ENCODE measurements around the gene MSRB2.
A peak's percentile ranks its signal among the peaks of the same experiment; 100 is the strongest.

Gene MSRB2

GRCh38 chr10:23099816-23100215, 4.4 kb downstream of the MSRB2 start:
- Mint-ChIP-seq H3K9me3 (peaks cover 62% of the 10 kb centered on the region), H3K27me3 (ENCODE audit: low read depth, poor library complexity) (no peaks in the 10 kb centered on the region), H3K36me3 (ENCODE audit: low read depth) (peaks cover 78% of the 10 kb centered on the region), H3K4me3 (no peak overlapping the region), H3K4me1 (peaks cover 38% of the 10 kb centered on the region), H3K27ac (peak overlapping the region; percentile 6)
- no peak for DNase-seq
- TF ChIP-seq, protein P1, sequence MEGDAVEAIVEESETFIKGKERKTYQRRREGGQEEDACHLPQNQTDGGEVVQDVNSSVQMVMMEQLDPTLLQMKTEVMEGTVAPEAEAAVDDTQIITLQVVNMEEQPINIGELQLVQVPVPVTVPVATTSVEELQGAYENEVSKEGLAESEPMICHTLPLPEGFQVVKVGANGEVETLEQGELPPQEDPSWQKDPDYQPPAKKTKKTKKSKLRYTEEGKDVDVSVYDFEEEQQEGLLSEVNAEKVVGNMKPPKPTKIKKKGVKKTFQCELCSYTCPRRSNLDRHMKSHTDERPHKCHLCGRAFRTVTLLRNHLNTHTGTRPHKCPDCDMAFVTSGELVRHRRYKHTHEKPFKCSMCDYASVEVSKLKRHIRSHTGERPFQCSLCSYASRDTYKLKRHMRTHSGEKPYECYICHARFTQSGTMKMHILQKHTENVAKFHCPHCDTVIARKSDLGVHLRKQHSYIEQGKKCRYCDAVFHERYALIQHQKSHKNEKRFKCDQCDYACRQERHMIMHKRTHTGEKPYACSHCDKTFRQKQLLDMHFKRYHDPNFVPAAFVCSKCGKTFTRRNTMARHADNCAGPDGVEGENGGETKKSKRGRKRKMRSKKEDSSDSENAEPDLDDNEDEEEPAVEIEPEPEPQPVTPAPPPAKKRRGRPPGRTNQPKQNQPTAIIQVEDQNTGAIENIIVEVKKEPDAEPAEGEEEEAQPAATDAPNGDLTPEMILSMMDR (IDR thresholded peaks at IDR 0.05) = no peak

- TF ChIP-seq, protein P1 (IDR thresholded peaks at IDR 0.05) = no peak
- peaks cover 58% of the 10 kb centered on the region for H3K9me3 Mint-ChIP-seq
- H3K27ac Mint-ChIP-seq = peak overlapping the region; percentile 6
- DNase-seq = no peak
- no peaks in the 10 kb centered on the region for H3K27me3 Mint-ChIP-seq (ENCODE audit: low read depth, poor library complexity)
- H3K4me1 Mint-ChIP-seq = peaks cover 38% of the 10 kb centered on the region
- H3K4me3 Mint-ChIP-seq = no peak overlapping the region
- H3K36me3 Mint-ChIP-seq (ENCODE audit: low read depth) = peaks cover 85% of the 10 kb centered on the region
Measured at GRCh38 chr10:23100331-23101030, 5.1 kb downstream of the MSRB2 start.

GRCh38 chr10:23106331-23107072, 11.1 kb downstream of the MSRB2 start:
- H3K27me3 Mint-ChIP-seq (ENCODE audit: low read depth, poor library complexity) = no peaks in the 10 kb centered on the region
- H3K4me1 Mint-ChIP-seq = peaks cover 31% of the 10 kb centered on the region
- H3K27ac Mint-ChIP-seq = no peak overlapping the region
- peaks cover 85% of the 10 kb centered on the region for H3K36me3 Mint-ChIP-seq (ENCODE audit: low read depth)
- H3K9me3 Mint-ChIP-seq = peaks cover 5% of the 10 kb centered on the region
- no peak overlapping the region for H3K4me3 Mint-ChIP-seq
- TF ChIP-seq, protein P1 (IDR thresholded peaks at IDR 0.05) = no peak
- no peak for DNase-seq

- H3K4me3 Mint-ChIP-seq = peak overlapping the region; percentile 26
- peak; percentile 18 for DNase-seq
- H3K27ac Mint-ChIP-seq = peak overlapping the region; percentile 11
- H3K36me3 Mint-ChIP-seq (ENCODE audit: low read depth) = peaks cover 75% of the 10 kb centered on the region
- no peaks in the 10 kb centered on the region for H3K9me3 Mint-ChIP-seq
- TF ChIP-seq, protein P1 (IDR thresholded peaks at IDR 0.05) = no peak
- H3K4me1 Mint-ChIP-seq = peaks cover 48% of the 10 kb centered on the region
- H3K27me3 Mint-ChIP-seq (ENCODE audit: low read depth, poor library complexity) = no peaks in the 10 kb centered on the region
Measured at GRCh38 chr10:23110722-23111516, 15.5 kb downstream of the MSRB2 start.

DNA sequence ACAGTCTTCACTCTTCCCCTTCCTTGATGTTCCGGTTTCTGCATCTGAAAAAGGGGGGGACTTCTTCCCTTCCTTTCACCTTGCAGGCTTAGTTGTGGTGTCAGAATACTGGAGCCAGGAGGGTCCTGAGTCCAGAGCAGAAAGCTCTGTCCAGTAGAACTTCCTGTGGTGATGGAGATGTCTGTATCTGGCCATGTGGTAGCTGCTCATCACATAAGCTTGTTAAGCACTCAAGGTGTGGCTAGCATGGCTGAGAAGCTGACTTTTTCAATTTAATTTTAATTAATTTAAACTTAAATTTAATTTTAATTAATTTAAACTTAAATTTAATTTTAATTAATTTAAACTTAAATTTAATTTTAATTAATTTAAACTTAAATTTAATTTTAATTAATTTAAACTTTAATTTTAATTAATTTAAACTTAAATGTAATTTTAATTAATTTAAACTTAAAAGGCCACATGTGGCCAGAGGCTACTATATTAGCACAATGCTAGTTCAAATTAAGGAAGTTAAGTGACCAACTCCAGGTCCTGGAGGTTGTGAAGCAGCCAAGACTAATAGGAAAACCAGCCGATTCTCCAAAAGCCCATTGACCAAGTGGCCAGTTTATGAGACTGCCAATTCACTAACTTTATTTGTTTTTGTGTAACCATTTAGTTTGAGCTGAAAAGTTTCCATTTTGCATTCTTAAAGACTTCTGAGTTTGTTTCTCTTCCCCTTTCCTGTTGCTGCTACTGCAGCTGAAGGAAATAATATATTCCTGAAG, 16.3 kb downstream of the MSRB2 start:
- Mint-ChIP-seq H3K27ac (no peak overlapping the region), H3K36me3 (ENCODE audit: low read depth) (peaks cover 68% of the 10 kb centered on the region), H3K4me3 (peak overlapping the region; percentile 26), H3K9me3 (no peaks in the 10 kb centered on the region), H3K27me3 (ENCODE audit: low read depth, poor library complexity) (no peaks in the 10 kb centered on the region), H3K4me1 (peaks cover 42% of the 10 kb centered on the region)
- DNase-seq = no peak
- TF ChIP-seq, protein P1 (IDR thresholded peaks at IDR 0.05) = no peak

Data from nephron progenitor cell (in vitro differentiated cells).